CMK (cell line): ENCODE results near the gene PTPN18.

ENCODE experiments used
- DNase-seq: peaks from one replicate; pipeline ENCODE4 v3.0.0-alpha.2; 2010; ENCODE audit warnings: low read depth

Gene PTPN18

DNA sequence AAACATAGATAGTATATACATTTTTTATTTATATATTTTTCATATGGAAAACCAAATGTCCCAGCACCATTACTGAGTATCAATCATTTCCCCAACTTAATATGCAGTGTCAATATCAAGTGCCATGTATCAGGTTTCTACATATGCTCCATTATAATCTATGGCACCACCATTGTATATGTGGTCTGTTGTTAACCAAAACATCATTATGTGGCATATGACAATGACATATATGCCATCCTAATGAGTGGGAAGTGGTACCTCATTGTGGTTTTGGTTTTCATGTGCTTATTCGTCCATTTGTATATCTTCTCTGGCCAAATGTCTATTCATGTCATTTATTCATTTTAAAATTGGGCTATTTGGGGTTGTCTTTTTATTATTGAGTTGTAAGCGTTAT, 9.2 kb downstream of the PTPN18 start:
- no peak for DNase-seq

DNA sequence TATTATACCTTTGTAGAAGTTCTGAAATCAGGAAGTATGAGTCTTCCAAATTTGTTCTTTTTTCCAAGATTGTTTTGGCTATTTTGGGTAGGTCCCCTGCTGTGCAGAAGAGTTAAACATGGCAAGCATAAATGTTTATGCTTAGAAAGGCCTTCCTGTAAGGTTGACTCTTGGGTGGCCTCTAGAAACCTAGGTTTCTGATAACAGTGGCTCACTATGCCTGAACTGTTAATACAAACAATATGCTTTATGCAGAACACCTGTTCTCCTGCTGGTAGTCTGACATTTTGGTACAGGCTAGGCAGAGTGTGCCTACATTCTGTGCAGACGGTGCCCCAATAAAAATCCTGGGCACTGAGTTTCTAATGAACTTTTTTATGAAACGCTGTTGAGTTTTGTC, 10.1 kb downstream of the PTPN18 start:
- DNase-seq: no peak

DNA sequence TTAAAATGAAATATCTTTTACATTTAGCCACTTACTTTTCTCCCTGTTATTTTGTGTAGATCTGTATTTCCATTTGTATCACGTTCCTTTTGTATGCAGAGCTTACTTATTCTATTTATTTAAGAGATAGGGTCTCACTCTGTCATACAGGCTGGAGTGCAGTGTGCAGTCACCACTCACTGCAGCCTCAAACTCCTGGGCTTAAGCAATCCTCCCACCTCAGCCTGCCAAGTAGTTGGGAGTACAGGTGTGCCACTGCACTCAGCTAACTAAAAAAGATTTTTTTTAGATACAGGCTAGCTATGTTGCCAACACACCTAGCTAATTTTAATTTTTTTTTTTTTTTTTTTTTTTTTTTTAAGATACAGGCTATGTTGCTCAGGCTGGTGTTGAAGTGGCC, 10.9 kb downstream of the PTPN18 start:
- DNase-seq: no peak

DNA sequence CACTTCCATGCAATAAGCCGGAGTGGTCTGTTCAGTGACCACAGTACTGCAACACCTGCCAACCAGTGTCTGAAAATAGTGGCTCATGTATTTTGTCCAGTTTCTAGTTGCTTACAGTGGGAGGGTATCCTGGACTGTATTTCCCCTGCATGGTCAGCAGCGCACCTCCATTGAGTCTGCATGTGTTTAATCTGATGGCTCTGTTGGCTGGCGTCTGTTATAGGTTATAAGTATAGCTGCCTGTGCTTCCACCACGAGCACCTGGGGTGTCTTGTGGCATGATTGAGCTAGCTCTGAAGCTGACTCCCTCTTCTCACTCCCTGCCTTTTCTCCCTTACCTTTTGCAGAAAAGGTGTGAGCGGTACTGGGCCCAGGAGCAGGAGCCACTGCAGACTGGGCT, 12.9 kb downstream of the PTPN18 start:
- DNase-seq: no peak

DNA sequence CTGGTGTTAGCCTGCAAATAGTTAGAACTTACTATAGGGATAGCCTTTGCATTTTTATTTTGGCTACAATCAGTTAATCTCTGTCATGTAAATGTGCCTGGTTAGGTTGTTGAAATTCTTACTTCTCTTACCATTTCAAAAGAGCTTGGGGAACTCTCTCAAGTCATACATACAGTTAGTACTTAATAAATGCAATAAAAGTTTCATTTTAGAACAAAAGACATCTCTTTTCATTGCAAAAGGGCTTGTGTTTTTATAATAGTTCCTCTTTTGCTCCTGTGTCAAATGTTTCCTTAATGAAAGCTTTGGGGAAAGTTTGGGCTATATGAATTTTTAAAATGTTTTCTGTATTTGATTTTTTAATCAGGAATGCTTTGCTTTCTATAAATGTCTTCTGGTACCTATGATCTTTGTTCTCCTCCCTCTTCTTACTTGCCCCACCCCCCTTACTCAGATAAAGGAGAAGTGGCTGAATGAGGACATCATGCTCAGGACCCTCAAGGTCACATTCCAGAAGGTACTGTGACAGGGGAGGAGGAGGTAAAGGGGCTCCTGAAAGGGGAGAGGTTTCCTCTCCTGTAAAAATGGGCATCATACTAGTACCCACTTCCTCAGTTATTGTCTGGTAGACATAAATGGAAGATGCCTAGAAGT, 13.6 kb downstream of the PTPN18 start:
- DNase-seq: no peak

DNA sequence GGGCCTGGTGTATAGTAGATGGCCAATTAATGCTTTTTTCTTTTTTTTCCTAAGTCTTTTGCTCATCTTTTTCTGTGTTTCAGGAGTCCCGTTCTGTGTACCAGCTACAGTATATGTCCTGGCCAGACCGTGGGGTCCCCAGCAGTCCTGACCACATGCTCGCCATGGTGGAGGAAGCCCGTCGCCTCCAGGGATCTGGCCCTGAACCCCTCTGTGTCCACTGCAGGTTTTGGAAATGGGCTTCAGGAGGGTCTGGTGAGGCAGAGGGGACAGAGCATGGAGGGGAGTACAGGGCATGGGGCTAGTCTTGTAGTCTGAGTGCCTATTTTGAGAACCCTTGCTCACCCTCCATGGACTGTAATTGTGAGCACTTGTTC, 14.1 kb downstream of the PTPN18 start:
- no peak for DNase-seq

DNA sequence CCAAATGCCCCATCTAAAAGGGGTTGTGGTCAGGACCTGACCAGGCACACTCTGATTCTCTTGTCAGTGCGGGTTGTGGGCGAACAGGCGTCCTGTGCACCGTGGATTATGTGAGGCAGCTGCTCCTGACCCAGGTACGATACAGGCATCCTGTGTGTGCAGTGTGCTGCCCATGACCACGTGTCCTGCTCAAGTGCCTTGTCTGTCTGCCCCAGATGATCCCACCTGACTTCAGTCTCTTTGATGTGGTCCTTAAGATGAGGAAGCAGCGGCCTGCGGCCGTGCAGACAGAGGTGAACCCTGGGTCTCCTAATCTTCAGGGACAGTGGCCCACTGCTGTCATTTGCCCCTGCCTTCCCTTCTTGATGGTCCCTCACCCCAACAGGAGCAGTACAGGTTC, 14.6 kb downstream of the PTPN18 start:
- DNase-seq: no peak

DNA sequence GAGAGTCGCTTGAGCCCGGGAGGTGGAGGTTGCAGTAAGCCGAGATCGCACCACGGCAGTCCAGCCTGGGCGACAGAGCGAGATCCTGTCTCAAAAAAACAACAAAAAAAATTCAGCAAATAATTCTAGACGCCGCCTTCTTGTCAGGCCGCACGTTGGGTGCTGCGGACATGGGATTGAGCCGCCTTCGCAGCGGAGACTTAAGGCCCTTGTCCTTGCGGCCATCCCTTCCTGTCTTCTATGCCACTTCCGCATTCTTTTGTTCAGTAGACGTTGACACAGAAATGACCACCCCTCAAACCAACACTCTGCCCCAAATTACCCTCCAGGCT, 15.8 kb downstream of the PTPN18 start:
- peak; percentile 57 for DNase-seq

DNA sequence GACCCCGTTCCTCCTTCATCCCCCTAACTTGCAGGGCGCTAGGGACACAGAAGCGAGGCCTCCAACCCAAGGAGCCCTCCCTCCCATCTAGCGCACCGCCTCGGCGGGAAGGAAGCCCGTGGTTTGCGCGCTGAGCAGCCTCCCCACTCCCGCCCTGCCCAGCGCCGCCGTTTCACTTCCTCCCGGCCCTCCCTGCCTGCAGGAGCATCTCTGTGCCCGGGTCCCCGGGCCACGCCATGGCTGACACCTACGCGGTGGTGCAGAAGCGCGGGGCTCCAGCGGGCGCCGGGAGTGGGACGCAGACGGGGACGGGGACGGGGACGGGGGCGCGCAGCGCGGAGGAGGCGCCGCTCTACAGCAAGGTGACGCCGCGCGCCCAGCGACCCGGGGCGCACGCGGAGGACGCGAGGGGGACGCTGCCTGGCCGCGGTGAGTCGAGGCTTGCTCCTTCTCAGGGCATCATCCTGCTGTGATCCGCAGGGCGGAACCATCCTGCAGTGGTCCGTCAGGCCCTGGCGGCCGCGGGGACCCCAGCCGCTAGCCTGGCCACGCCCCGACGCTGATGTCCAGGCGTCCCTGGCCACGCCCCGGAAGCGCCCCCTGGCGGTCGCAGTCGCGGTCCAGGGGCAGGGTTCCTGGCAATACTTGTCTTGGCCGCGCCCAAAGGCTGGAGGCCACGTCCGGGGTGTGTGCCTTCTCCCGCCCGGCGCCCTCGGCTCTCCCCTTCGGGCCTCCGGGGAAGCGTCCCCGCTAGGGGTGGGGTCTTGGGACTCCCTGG, 16.4 kb downstream of the PTPN18 start:
- peak; percentile 70 for DNase-seq

DNA sequence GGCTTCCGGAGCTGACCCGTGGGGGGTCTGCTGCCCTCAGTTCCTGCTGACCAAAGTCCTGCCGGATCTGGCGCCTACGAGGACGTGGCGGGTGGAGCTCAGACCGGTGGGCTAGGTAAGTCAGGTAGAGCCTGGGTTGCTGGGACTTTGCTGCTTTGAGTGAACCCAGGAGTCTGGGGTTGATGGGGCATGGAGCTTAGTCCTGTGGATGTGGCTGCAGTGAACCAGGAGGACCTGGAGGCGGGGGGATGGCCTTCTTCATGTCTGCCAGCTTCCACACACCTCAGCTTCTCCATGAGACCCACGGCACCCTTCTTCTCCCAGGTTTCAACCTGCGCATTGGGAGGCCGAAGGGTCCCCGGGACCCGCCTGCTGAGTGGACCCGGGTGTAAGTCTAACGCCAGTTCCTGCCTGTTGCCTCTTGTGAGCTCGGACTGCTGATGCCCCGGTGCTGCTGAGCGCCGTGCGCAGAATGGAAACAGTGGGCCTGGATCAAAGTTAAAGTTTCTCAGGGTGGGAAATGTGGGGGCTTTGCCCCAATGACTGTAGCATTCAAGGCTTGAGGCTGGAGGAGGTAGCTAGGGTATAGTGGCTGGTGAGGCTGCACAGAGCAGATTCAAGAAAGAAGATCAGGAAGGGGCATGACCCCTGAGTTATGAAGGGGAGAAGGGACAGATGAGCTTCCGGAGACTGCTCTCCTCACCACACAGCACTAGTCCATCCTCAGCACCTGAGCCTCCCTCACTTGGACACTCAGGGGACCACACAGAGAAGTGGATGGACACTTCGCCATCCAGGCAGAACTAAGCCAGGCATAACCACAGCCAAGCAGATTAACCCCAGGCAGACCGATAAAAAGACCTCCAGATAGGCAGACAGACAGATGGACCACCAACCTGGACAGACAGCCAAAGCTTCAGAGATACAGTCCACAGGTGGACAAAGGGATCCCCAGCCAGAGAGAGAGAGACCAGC, 17.3 kb downstream of the PTPN18 start:
- DNase-seq: no peak

DNA sequence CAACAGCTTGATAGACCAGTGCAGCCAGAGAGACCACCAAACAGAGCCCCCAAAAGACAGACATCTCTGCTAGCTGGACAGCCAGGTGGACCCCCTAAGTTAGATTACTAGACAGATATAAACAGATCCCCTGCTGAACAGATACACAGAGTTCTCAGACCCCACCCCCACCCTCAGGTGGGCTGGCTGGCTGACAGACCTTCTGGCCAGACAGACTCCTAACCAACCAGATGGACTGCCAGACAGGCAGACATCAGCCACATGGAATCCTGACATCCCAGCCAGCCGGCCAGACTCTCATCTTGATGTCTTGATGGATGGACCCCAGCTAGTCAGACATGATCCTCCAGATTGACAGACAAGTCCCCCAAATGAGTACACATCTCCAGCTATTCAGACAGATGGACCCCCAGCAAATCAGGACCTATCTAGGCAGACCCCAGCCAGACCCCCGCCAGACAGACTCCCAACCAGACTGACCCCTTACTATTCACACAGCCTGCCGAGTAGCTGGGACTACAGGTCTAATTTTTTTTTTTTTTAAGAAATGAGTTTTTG, 18.0 kb downstream of the PTPN18 start:
- no peak for DNase-seq

DNA sequence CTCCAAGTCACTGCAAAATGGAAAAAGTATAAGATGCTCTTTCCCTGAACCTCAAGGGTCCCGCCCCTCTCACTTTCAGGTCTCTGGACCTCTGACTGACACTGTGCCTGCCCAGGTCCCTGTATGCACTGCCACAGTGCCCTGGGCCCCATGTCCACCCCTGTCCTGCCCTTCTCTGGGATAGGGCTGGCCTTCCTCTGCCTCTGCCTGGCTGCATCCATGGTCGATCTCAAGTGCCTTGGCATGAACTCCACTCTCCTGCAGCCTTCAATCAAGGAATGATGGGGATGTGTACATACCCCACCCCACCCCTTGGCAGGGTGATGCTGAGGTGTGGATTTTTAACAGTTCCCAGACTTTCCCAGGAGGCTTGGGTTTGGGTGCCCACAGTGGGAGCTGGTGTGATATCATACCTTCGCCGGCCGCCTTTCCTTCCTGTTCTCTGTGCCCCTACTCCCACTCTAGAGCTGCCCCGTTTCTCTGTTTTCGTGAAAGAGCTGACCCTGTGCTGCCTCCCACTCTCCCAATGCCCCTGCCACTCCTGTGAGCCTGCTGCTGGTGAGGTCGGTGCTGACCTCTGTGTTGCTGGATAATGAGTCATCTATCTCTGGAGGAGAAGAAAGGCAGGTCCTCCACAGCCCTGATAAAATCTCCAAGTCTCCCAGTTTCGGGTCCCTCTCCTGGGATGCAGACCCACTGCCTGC, 18.9 kb downstream of the PTPN18 start:
- DNase-seq: no peak

DNA sequence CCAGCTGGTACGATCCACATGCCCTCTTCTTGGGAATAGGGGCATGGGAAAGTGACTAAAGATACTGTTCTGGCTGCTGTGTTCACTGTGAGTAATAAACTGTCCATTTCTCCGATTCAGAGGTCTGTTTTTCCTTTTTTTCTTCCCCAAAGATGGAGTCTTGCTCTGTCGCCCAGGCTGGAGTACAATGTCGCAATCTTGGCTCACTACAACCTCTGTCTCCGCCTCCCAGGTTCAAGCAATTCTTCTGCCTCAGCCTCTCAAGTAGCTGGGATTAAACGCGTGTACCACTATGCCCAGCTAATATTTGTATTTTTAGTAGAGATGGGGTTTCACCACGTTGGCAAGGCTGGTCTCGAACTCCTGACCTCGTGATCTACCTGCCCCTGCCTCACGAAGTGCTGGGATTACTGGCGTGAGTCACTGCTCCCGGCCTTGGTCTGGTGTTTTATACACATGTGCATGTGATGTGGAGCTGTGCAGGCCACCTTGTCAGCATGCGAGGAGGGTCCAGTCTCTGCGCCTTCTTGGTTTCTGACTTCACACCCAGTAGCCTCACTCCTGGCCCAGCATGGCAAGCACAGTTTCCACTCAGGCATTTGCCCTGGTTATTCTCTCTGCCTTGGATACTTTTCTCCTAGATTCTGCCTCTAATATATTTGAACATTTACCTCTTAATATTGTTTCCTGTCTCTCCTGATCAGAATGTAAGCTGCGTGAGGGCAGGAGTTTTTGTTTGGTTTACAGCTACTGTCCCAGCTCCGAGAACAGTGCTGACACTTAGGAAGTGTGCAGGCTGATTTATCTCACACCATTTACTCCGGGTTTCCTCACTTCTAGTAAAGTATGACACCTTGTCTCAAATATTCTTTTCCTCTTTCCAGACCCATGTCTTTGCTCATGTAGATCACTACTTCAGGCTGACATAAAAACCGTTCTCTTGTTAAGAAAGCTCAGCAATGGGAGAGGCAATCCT, 19.7 kb downstream of the PTPN18 start:
- no peak for DNase-seq

DNA sequence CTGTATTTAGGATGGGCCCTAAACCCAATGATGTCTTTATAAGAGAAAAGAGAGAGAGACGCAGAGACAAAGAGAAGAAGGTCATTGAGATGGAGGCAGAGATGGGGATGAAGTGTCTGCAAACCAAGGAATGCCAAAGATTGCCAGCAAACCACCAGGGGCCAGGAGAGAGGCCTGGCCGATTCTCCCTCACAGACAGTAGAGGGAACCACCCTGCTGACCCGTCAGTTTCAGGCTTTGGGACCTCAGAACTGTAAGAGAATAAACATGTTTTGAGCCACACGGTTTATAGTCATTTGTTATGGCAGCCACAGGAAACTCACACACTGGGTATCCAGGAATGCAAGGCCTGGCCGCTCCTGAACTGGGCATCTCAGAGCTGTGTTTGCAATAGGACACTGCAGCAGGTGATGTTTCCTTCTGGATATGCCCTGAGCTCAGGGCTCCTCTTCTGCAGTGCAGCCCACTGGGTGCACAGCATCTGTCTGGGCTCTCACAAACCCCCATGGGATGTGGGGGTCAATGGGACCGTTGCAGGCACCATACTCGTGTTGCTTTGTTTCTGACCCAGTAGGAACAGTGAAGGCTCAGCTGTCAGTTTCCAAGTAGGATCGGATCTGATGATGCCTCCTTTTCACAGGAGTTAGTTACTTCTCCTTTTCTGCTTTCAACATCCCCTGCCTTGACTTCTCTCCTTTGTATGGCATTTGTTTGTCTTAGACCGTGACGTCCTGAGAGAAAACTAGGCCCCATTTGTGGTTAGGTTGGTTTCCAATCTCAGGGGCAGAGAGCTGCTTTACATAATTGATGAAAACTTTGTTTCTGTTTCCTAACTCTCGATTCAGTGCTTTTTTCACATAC, 20.8 kb downstream of the PTPN18 start:
- DNase-seq: no peak

DNA sequence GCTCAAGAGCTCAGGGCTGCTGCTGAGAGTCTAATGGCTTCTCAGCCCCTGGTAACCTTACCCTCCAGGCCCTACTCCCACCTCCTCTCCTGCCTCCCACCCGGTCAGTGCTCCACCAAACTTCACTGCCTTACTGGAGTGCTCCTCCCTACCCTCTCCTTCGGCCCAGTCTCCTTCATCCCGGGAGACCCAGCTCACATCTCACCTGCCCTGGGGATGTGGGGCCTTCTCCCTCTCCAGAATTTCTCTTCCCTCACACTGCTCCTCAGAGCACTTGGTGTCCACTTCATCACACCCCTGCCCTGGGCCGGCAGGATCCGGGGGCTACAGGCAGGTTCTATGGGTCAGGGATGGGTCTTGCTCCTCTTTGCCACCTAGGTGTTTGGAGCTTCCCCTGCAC, 21.6 kb downstream of the PTPN18 start:
- DNase-seq: no peak

DNA sequence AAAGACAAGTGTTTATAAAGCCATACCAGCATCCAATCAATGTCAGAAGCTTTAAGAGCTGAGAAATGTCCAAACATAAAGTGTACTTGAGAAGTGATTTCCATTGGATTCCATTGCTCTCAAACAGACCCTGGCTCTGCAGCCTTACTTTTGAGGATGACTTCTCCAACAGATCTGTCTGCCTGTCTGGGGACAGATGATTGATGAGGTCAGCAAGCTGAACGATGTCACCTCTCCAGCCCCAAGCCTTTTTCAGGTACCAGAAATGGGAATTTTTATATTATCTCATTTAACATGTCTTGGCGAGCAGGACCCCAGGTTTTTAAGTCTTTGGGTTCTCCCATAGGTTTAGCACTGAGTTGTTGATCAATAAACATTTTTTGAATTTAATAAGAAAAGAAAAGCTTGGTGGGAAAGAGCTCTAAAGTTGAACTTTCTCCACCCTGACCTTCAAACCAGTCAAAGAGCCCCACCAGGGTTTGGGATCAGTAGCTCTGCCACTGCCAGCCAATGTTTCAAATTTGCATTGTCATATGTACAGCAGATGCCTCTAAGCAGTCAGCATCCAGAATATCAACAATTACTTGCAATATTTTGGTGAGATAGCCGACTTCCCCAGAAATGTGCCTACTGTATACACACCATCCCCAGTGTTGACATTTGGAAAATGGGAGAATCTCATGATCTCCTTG, 22.5 kb downstream of the PTPN18 start:
- DNase-seq: no peak

DNA sequence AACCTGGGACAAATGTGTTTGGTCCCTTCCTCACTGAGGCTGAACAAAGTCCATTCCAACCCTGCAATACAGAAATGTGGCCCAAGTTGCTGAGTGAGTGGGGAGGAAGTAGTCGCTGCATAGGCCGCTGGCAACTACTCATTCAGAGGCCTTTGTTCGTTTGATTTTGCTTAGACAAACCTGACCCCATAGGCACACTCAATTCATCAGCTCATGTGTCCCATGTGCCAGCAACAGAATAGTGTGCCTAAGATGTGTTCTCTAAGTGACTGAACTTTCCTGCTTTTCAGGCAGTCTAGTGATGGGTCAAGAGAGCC, 23.0 kb downstream of the PTPN18 start:
- DNase-seq: no peak

DNA sequence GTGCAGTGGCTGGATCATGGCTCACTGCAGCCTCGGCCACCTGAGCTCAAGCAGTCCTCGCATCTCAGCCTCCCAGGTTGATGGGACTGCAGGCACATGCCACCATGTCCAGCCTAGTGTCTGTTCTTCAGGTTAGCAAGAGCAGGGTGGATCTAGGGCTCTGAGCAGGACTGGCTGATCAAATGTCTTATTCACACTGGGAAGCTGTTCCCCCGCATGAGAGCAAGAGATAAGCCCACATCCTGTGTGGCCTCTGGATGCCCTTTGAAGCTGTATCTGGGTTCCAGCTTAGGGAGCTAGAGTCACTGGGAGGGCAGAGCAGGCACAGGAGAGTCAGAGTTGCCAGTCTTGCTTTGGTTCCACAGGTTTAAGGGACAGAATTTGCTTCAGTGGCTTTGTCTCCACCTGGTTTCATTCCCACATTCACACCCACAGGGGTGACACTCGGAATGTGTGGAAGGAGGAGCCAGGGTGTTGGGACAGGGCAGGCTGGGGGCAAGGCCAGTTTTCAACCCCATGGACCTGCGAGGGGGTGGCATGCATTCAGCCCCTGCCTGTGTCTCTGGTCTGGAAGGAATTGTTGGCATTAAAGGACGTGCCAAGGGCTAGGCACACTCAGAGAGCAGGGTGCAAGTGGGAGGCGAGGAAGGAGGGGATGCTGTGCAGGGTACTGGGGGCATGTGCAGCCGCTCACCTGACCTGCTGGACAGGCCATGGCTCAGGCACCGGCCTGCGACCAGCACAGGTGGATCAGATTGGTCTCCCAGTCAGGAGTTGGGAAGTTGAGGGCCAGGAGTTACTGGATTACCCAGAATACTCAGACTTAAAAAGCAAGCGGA, 24.5 kb downstream of the PTPN18 start:
- DNase-seq: peak; percentile 63
